CD4-positive, alpha-beta T cell treated with Interleukin-4 for 1 hour (primary cell): ENCODE results near the gene FGFBP1.
"Not testable (repeated sequence)": the region's sequence is repeated elsewhere in the genome, so short reads cannot be mapped to it uniquely, and the experiment has no call there.

ENCODE experiments used
- DNase-seq, 2 donors: peaks; one replicate each; pipeline ENCODE4 v3.0.0-alpha.2; 2020 to 2022

The FGFBP1 gene

GRCh38 chr4:15944895-15945294, 6.4 kb upstream of the FGFBP1 start:
- DNase-seq = no peak

GRCh38 chr4:15942283-15942682, 3.7 kb upstream of the FGFBP1 start:
- DNase-seq = no peak

GRCh38 chr4:15938182-15938581, 358 bp downstream of the FGFBP1 start:
- DNase-seq = no peak

- no peak for DNase-seq
These were observed 2.0 kb downstream of the FGFBP1 start for GRCh38 chr4:15936495-15936894.

- DNase-seq = no peak
These were observed 2.8 kb downstream of the FGFBP1 start for GRCh38 chr4:15935504-15936402.

- DNase-seq = no peak
These were observed 4.3 kb downstream of the FGFBP1 start for GRCh38 chr4:15934259-15934658.

GRCh38 chr4:15931451-15932210, 6.9 kb downstream of the FGFBP1 start:
- DNase-seq = no peak

- DNase-seq = no peak
These were observed 8.2 kb downstream of the FGFBP1 start for GRCh38 chr4:15930314-15930713.

GRCh38 chr4:15929540-15929939, 9.0 kb downstream of the FGFBP1 start:
- DNase-seq = no peak

- DNase-seq = no peak
These were observed 9.7 kb downstream of the FGFBP1 start for GRCh38 chr4:15928883-15929282.

GRCh38 chr4:15926486-15926885, 12.1 kb downstream of the FGFBP1 start:
- DNase-seq = no peak

- no peak for DNase-seq
These were observed 12.7 kb downstream of the FGFBP1 start for GRCh38 chr4:15925830-15926229.

- no peak for DNase-seq
These were observed 17.0 kb downstream of the FGFBP1 start for GRCh38 chr4:15921592-15921932.

- DNase-seq = no peak
These were observed 17.6 kb downstream of the FGFBP1 start for GRCh38 chr4:15920723-15921591.

GRCh38 chr4:15918484-15919129, 19.9 kb downstream of the FGFBP1 start:
- DNase-seq = no peak

GRCh38 chr4:15917297-15917696, 21.2 kb downstream of the FGFBP1 start:
- no peak for DNase-seq

- DNase-seq = not testable (repeated sequence)
These were observed 22.2 kb downstream of the FGFBP1 start for GRCh38 chr4:15916358-15916757.

GRCh38 chr4:15914736-15915135, 23.8 kb downstream of the FGFBP1 start:
- no peak for DNase-seq

- no peak for DNase-seq
These were observed 24.2 kb downstream of the FGFBP1 start for GRCh38 chr4:15914291-15914690.

GRCh38 chr4:15913631-15913970, 24.9 kb downstream of the FGFBP1 start:
- DNase-seq = no peak

GRCh38 chr4:15912961-15913630, 25.4 kb downstream of the FGFBP1 start:
- DNase-seq = no peak

- DNase-seq = no peak
These were observed 26.3 kb downstream of the FGFBP1 start for GRCh38 chr4:15912236-15912635.
